ENCODE results near the gene CACNG7.
A peak's percentile ranks its signal among the peaks of the same experiment; 100 is the strongest.

The CACNG7 gene

DNA sequence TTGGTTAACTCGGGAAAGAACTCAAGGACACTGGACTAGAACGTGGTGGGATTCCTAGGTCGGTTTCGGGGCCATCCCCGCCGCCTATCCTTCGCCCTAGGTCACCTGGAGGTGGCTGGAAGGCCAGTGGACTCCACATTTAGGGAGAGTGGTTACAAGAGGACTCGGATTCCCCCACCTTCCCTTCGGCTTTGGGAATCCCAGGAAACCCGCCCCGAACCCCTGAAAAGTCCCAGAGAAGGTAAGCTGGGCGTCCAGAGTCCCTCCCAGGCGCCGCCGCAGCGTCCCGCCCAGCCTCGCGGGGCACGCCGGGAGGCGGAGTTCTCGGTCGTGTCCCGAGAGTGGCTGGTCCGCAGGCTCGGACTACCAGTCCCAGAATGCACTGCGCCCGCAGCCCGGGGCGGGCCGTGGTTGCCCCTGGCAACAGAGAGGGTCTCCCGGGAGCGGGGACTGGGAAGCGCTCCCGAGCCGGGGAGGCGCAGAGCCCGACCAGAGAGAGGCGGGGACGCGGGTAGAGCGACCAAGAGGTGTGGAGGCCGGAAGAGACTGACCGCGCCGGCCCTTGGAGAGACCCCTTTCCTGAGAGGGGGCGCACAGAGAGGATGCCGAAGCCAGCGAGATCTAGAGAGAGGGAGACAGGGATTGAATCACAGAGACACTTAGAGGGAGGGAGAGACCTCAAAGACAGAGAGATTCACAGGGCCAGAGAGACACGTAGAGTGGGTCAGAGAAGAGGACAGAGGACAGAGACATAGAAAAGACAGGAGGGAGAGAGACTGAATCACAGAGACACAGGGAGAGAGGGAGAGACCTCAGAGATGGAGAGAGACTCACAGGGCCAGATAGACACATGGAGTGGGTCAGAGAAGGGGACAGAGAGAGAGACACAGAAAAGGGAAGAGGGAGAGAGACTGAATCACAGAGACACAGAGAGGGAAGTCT lies 29.7 kb upstream of the CACNG7 start:
- DNase-seq = peak; percentile 71 to 83

DNA sequence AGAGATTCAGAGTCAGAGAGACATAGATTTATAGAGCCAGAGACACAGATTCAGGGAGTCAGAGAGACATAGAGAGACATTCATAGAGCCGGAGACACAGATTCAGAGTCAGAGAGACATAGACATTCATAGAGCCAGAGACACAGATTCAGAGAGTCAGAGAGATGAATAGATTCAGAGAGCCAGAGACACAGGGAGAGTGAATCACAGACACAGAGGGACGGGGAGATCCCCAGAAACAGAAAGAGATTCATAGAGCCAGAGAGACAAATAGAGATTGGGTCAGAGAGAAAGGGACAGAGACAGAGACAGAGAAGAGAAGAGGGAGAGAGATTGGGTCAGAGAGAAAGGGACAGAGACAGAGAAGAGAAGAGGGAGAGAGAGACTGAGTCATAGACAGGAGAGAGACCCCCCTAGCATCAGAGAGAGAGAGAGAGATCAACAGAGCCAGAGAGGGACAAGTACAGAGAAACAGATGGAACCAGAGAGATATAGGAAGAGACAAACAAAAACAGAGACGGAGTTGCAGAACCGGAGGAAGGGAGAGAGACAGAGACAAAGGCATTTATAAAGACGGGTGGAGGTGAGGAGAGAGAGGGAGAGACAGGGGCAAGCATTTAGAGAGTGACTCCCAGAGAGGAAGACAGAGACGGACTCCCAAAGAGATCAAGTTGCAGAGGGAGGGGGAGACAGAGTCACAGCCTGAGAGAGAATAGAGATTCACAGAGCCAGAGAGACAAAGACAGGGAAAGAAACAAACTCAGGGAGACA lies 28.2 kb upstream of the CACNG7 start:
- no peak for DNase-seq

GRCh38 chr19:53881482-53882390 lies 27.3 kb upstream of the CACNG7 start, which contains the start of gene PRKCG:
PRKCG (plus strand) TSS chr19:53882197; CDS start chr19:53882495, 298 bp downstream.
- DNase-seq = no peak

- no peak for DNase-seq
Observed at GRCh38 chr19:53882391-53883050, 26.6 kb upstream of the CACNG7 start.

GRCh38 chr19:53883231-53883661 lies 25.8 kb upstream of the CACNG7 start:
- no peak for DNase-seq

- no peak for DNase-seq
Observed at GRCh38 chr19:53883741-53884140, 25.3 kb upstream of the CACNG7 start.

DNA sequence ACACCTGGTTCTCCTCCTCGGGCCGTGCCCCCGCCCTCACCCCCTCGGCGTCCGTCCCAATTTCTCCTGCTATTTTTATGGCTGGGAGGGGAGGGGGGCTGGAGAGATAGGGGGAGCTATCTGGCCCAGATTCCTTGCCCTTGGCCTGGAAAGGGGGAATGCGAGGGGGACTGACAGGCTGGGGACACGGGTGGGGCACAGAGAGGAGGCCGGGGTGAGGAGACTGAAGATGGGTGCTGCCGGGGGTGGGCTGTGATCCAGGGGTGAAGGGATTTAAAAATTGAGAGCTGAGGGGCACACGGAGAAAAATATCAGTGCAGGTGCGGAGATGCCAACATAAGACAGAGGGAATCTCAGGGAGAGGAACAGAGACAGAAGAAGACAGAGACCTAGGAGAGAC lies 24.8 kb upstream of the CACNG7 start:
- DNase-seq = no peak

GRCh38 chr19:53885036-53885435 lies 24.0 kb upstream of the CACNG7 start:
- no peak for DNase-seq

DNA sequence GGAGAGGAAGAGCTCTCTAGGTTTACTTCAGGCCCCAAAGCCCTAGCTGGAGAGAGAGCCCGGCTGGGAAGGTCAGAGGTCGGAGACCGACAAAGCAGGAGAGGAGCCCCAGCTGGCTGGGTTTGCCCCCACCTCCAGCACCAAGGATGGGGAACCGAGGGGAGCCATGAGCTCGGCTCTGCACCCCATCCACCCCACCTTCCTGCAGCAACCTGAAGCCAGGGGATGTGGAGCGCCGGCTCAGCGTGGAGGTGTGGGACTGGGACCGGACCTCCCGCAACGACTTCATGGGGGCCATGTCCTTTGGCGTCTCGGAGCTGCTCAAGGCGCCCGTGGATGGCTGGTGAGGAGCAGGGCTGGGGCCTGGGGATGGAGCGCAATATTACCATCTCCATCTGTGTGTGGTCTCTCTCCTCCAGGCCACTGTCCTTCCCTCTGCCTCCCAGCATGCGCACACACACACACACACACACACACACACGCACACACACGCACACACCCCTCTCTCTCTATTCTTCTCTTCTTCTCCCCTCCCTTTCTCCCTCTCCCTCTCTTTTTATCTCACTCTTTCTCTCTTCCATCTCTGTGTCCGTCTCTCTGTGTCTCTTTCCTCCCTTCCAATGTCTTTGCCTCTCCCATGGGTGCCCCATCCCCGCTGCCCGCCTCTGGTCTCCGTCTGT lies 16.6 kb upstream of the CACNG7 start:
- no peak for DNase-seq

DNA sequence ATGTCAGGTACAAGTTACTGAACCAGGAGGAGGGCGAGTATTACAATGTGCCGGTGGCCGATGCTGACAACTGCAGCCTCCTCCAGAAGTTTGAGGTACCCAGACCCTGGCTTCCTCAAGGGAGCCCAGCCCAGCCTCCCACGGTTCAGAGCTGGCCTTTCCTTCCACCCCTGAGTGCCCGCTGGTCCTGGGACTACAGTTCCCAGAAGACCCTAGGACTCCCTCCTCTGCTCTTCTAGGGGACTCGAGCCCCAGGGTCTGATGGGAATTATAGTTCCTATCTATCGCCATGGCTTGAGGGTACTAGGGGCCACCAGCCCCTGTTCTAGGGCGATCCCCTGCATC lies 16.1 kb upstream of the CACNG7 start:
- DNase-seq = no peak

- no peak for DNase-seq
Observed at GRCh38 chr19:53894707-53895106, 14.4 kb upstream of the CACNG7 start.

DNA sequence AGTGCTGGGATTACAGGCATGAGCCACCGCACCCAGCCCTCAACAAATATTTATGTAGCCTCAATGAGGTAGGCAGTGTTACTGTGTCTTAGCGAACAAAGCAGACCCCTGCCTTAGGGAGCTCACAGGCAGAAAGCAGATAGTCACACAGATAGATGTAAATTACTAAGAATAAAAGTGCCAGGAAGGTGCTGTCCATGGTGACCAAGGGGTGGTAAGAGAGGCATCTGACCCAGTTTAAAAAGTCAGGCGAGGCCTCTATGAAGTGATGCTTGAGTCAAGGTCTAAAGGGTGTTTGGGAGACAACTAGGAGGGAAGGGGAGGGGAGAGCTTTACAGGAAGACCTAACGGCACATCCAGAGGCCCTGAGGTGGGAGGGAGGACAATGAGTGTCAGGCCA lies 12.4 kb upstream of the CACNG7 start:
- DNase-seq = no peak

GRCh38 chr19:53897459-53897858 lies 11.6 kb upstream of the CACNG7 start:
- DNase-seq = no peak

GRCh38 chr19:53898166-53898565 lies 10.9 kb upstream of the CACNG7 start:
- no peak for DNase-seq

- DNase-seq = no peak
Observed at GRCh38 chr19:53898636-53899341, 10.3 kb upstream of the CACNG7 start.

DNA sequence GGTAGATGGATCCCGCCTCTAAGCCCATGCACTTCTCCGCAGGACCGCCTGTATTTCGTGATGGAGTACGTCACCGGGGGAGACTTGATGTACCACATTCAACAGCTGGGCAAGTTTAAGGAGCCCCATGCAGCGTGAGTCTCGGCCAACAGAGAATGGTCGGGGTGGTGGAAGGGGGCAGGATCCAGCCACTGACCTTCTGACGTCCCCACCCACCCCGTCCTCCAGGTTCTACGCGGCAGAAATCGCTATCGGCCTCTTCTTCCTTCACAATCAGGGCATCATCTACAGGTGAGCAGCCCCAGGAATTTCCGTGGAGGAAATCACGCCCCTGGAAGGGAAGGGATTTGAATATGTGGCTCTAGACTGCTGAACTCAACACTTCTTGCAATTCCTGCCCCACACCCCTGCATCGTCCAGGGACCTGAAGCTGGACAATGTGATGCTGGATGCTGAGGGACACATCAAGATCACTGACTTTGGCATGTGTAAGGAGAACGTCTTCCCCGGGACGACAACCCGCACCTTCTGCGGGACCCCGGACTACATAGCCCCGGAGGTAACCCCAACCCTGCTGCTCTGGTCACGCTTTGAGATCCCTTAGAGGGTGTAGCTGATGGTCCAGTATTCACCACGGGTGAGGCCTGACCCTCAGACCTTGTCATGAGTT lies 8.8 kb upstream of the CACNG7 start:
- no peak for DNase-seq

DNA sequence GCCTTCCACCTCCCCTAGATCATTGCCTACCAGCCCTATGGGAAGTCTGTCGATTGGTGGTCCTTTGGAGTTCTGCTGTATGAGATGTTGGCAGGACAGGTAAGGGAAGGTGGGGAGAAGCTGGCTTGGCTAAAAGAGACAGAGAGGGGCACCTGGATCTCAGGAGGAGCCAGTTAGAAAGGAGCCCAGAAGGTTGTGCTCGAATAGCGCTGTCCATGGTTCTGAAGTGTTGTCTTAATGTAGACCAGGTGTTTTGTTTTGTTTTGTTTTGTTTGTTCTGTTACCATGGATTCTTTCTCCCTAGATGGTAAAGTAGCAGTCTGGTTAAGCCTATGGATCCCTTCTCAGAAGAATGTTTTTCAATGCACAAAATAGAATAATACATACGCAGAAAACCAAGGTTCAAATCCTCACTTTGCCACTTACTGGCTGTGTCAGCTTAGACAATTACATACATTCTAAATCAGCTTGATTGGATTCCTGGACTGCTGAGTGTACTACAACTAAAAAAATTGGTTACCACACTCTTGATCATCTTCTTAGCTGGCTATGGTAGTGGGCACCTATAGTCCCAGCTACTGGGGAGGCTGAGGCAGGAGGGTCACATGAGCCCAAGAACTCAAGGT lies 5.9 kb upstream of the CACNG7 start:
- no peak for DNase-seq

DNA sequence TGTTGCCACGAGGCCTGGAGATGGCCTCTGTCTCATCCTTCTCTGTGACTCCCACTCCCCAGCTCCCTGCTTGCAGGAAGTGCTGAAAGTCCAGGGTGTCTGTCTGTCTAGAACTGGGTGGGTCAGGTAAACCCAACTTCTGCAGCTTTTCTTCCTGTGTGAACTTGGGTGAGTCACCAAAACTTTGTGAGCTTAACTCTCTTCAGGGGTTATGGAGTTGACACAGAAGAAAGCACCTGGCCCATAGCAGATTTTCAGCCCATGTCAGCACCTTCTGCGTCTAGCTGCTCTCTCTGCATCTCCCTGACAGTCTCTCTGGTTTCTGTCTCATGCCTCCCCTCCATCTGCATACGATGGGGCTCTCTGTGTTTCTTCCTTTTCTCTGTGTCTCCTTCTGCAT lies 4.2 kb upstream of the CACNG7 start:
- DNase-seq = no peak

- no peak for DNase-seq
Observed at GRCh38 chr19:53905787-53906186, 3.3 kb upstream of the CACNG7 start.

Data from inflammatory macrophage (primary cell).